OCI-M2 (cell line): ENCODE data around the gene CFC1.
"Not testable (repeated sequence)": the region's sequence is repeated elsewhere in the genome, so short reads cannot be mapped to it uniquely, and the experiment has no call there.

Experiments
- DNase-seq: peaks from one replicate; lab custom pipeline; 2025; ENCODE audit not compliant: unreplicated experiment; lab: John Stamatoyannopoulos, UW

The CFC1 gene

GRCh38 chr2:130599393-130599792 lies at the start of gene CFC1:
Gene CFC1 (minus strand): TSS chr2:130599575. CDS start chr2:130599287, 288 bp downstream.
- not testable (repeated sequence) for DNase-seq

- DNase-seq, result not testable (repeated sequence)
Observed at GRCh38 chr2:130641688-130642087, 42.3 kb upstream of the CFC1 start.

- DNase-seq, result not testable (repeated sequence)
Observed at GRCh38 chr2:130638973-130639372, 39.6 kb upstream of the CFC1 start.

GRCh38 chr2:130628784-130629475 lies 29.6 kb upstream of the CFC1 start:
- DNase-seq, result not testable (repeated sequence)

GRCh38 chr2:130611140-130611539 lies 11.8 kb upstream of the CFC1 start, which contains the start of gene POTEJ:
Gene POTEJ (plus strand): TSS chr2:130611440. CDS start chr2:130611533, 93 bp downstream.
- DNase-seq, result not testable (repeated sequence)

GRCh38 chr2:130610486-130610885 lies 11.1 kb upstream of the CFC1 start:
- not testable (repeated sequence) for DNase-seq

GRCh38 chr2:130609002-130609920 lies 9.9 kb upstream of the CFC1 start:
- not testable (repeated sequence) for DNase-seq

GRCh38 chr2:130608276-130609001 lies 9.1 kb upstream of the CFC1 start:
- DNase-seq, result not testable (repeated sequence)

- DNase-seq, result not testable (repeated sequence)
Observed at GRCh38 chr2:130601648-130602302, 2.4 kb upstream of the CFC1 start.

GRCh38 chr2:130599926-130600325 lies 551 bp upstream of the CFC1 start:
- DNase-seq, result not testable (repeated sequence)

- not testable (repeated sequence) for DNase-seq
Observed at GRCh38 chr2:130598463-130598862, 912 bp downstream of the CFC1 start.

- DNase-seq, result not testable (repeated sequence)
Observed at GRCh38 chr2:130597994-130598393, 1.4 kb downstream of the CFC1 start.

- DNase-seq, result not testable (repeated sequence)
Observed at GRCh38 chr2:130596757-130597156, 2.6 kb downstream of the CFC1 start.

GRCh38 chr2:130594011-130594410 lies 5.4 kb downstream of the CFC1 start:
- not testable (repeated sequence) for DNase-seq

GRCh38 chr2:130592791-130593414 lies 6.5 kb downstream of the CFC1 start:
- DNase-seq, result not testable (repeated sequence)

- DNase-seq, result not testable (repeated sequence)
Observed at GRCh38 chr2:130590842-130591359, 8.5 kb downstream of the CFC1 start.

- not testable (repeated sequence) for DNase-seq
Observed at GRCh38 chr2:130590170-130590841, 9.1 kb downstream of the CFC1 start.

GRCh38 chr2:130588688-130589458 lies 10.5 kb downstream of the CFC1 start:
- not testable (repeated sequence) for DNase-seq
